ENCODE results near the gene CALHM3.

Gene CALHM3

DNA sequence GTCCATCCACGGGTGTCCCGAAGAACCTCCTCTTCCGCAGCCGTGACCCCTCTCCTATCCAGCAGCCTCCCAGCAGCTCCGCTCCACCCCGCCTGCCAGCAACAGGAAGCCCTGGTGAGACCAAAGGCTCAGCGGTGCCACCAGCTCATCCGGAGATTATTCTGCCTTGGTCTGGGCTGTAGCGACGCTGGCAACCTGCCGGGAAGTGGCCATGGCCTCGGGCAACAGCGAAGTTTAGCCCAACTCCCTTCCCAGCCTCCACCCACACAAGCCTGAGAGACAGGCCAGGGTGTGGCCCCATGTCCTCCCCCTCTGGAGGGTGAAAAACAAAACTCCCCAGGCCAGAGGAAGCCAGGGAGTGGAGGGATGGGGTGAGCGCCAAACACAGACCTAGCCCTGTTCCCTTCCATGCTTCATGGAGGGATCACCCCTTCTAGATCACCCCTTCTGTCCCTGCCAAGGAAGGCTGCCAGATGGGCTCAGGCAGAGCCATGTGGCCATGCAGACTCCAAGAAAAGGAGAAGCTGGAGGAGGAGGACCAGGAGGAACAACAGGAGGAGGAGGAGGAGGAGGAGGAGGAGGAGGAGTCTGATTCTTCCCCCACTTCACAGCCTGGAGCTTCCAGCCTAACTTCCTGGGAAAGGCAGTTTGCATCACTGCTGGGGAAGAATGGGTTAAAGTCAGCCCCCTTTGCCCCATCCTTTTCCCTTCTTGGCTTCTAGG is 27.8 kb downstream of the CALHM3 start:
- in situ Hi-C loops (cut with HindIII; ENCODE audit: low sequenced_read_pairs), result no loop called here
- no peak overlapping the region for H3K4me3 ChIP-seq (ENCODE audit: low read depth, low read length)
- no peak for TF ChIP-seq CTCF (IDR thresholded peaks at IDR 0.05; ENCODE audit: low read depth, low read length)
- no peak for DNase-seq (ENCODE audit: low read depth, low spot score)

GRCh38 chr10:103450201-103450695 is 28.8 kb downstream of the CALHM3 start:
- no peak for TF ChIP-seq CTCF (IDR thresholded peaks at IDR 0.05; ENCODE audit: low read depth, low read length)
- no peak for DNase-seq (ENCODE audit: low read depth, low spot score)
- H3K4me3 ChIP-seq (ENCODE audit: low read depth, low read length), result no peak overlapping the region
- in situ Hi-C loops (cut with HindIII; ENCODE audit: low sequenced_read_pairs), result no loop called here

DNA sequence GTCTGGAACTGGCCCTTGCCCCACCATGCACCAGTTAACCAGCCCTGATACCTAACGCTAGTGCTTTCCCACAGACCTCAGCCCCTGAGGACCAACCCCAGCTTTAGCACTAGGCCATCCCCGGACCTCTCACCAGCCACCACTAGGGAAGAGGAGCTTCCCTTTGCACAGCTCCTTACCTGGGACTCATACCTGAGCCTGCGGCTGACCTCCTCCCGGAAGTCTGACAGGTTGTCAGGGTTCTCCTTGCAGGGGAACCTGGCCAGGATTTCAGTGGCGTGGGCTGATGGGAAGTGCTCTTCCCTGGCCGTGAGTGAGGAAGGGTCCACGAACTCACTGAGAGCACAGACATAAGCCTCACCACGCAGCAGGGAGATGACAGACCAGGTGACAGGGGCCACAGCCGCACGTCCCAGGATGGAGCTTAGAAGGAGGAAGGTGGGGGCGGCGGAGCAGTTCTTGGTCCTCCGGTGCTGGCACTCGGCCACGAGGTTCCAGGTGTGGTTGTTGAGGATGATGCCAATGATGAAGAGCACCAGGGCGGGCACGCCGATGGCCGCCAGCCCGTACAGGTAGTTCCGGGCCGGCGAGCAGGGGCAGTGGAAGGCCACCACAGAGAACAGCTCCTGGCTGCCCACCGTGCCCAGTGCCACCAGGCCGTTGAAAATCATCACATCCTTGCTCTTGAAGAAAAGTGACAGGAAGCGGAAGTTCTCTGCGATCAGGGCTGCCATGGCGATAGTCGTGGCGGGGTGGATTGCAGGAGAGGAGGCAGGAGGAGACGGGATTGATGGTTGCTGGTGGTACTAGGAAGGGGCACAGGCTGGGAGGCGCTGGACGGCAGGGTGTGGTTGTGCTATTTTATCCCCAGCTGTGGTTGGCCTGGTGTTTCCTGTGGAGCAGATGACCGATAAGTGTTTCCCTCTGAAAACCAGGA is 29.6 kb downstream of the CALHM3 start:
- TF ChIP-seq CTCF (IDR thresholded peaks at IDR 0.05; ENCODE audit: low read depth, low read length), result no peak
- in situ Hi-C loops (cut with HindIII; ENCODE audit: low sequenced_read_pairs), result no loop called here

GRCh38 chr10:103448746-103449145 is 30.3 kb downstream of the CALHM3 start:
- in situ Hi-C loops (cut with HindIII; ENCODE audit: low sequenced_read_pairs), result no loop called here
- no peak for TF ChIP-seq CTCF (IDR thresholded peaks at IDR 0.05; ENCODE audit: low read depth, low read length)
- H3K4me3 ChIP-seq (ENCODE audit: low read depth, low read length), result no peak overlapping the region
- DNase-seq (ENCODE audit: low read depth, low spot score), result peak; percentile 53

More for the DNA sequence above, 29.6 kb downstream of the CALHM3 start:
- H3K4me3 ChIP-seq (ENCODE audit: low read depth, low read length), result no peak overlapping the region
- DNase-seq (ENCODE audit: low read depth, low spot score), result no peak

DNA sequence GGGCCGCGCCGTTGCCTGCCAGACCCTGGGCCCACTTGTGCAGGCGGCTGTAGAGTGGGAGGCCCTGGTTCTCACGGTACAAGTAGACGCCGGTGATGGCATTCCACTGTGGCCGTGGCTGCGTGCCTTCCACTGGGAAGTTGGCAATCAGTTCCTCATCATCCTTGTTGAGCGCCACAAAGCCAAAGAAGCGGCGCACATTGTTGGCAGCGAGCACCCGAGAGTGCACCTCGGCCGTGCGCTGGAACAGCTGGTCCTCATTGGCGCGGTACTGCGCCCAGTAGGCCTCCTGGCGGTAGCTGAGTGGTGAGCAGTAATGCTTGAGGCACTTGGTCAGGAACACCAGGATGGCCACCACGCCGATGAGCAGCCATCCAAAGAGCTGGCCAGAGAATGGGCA is 31.9 kb downstream of the CALHM3 start:
- DNase-seq (ENCODE audit: low read depth, low spot score), result no peak
- H3K4me3 ChIP-seq (ENCODE audit: low read depth, low read length), result no peak overlapping the region
- TF ChIP-seq CTCF (IDR thresholded peaks at IDR 0.05; ENCODE audit: low read depth, low read length), result no peak
- in situ Hi-C loops (cut with HindIII; ENCODE audit: low sequenced_read_pairs), result no loop called here

DNA sequence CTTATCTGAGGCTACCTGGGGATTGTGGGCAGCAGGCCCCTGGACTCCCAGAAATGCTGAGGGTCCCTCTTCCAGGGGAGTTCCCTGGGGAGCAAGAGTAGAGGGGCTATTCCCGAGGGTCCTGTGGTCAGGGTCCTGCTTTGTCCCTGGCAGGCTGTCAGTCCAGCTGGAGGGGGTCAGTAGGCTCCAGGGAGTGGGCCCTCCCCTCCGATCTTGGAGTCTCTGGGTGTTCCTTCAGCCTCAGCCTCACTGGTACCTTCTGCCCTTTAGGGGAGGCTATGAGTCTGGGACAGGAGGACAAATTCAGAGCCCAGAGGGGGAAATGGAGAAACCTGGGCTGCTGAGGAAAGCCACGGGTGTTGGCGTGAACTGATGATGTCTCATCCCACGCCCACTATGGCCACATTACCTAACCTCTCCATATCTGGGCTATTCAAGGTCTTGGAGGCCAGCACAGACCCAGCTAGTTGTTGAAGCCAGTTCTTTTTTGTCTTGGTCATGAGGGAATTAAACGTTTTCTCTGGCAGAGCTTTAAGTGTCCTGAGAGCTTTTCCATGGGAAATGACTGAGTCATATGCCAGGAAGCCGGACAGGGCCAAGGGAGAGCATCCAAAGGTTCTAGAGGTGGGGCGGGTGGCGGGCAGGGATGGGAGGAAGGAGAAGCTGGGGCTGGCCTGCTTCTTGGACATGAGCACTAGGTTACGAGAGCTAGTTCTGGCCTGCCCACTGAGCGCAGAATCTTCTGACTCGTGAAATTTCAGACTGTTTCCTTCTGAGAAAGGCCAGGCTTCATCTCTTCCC is 33.1 kb downstream of the CALHM3 start:
- no peak for DNase-seq (ENCODE audit: low read depth, low spot score)
- in situ Hi-C loops (cut with HindIII; ENCODE audit: low sequenced_read_pairs), result no loop called here
- no peak overlapping the region for H3K4me3 ChIP-seq (ENCODE audit: low read depth, low read length)
- no peak for TF ChIP-seq CTCF (IDR thresholded peaks at IDR 0.05; ENCODE audit: low read depth, low read length)
